HEK293T (cell line): ENCODE data around the gene EXTL2.
"Not testable (repeated sequence)": the region's sequence is repeated elsewhere in the genome, so short reads cannot be mapped to it uniquely, and the experiment has no call there.

Experiments used
- CTCF ChIA-PET: fragments of 350-600 bp; formaldehyde crosslinking; extraction: SDS; loops from one replicate; lab custom pipeline; 2021; ENCODE audit warnings: antibody characterized with exemption, inconsistent platforms; lab: Yijun Ruan, JAX
- POLR2A ChIA-PET: fragments of 350-600 bp; formaldehyde crosslinking; extraction: SDS; loops from one replicate; lab custom pipeline; 2020; ENCODE audit warnings: antibody characterized with exemption, inconsistent platforms; lab: Yijun Ruan, JAX
- DNase-seq: peaks from one replicate; pipeline ENCODE4 v3.0.0; 2012; ENCODE audit warnings: mixed read lengths; ENCODE audit errors: extremely low spot score
- ARNT ChIP-seq: fragments of 450-650 bp; IDR thresholded peaks from 2 replicates; pipeline ENCODE4 v1.6.1; 2017; ENCODE audit warnings: mild to moderate bottlenecking
- BHLHE40 ChIP-seq: fragments of 450-650 bp; IDR thresholded peaks from 2 replicates; pipeline ENCODE4 v1.6.1; 2016; ENCODE audit warnings: mild to moderate bottlenecking, moderate library complexity, borderline replicate concordance
- CTBP1 ChIP-seq: fragments of 450-650 bp; IDR thresholded peaks from 2 replicates; pipeline ENCODE4 v1.6.1; 2016; ENCODE audit warnings: borderline replicate concordance
- ELF4 ChIP-seq: fragments of 450-650 bp; IDR thresholded peaks from 2 replicates; pipeline ENCODE4 v1.6.1; 2017; ENCODE audit warnings: antibody characterized with exemption
- FOXA1 ChIP-seq: fragments of 450-650 bp; IDR thresholded peaks from 2 replicates; pipeline ENCODE4 v1.6.1; 2016; ENCODE audit warnings: mild to moderate bottlenecking
- FOXK2 ChIP-seq: fragments of 450-650 bp; IDR thresholded peaks from 2 replicates; pipeline ENCODE4 v1.6.1; 2016; ENCODE audit warnings: mild to moderate bottlenecking
- FOXM1 ChIP-seq: fragments of 450-650 bp; IDR thresholded peaks from 2 replicates; pipeline ENCODE4 v1.6.1; 2017; ENCODE audit warnings: mild to moderate bottlenecking, borderline replicate concordance
- HDGF ChIP-seq: fragments of 450-650 bp; IDR thresholded peaks from 2 replicates; pipeline ENCODE4 v1.6.1; 2017; ENCODE audit warnings: antibody characterized with exemption, borderline replicate concordance
- L3MBTL2 ChIP-seq: fragments of 450-650 bp; conservative IDR thresholded peaks from 2 replicates; pipeline ENCODE4 v1.6.1; 2016; ENCODE audit warnings: mild to moderate bottlenecking
- LEF1 ChIP-seq: fragments of 450-650 bp; IDR thresholded peaks from 2 replicates; pipeline ENCODE4 v1.6.1; 2017; ENCODE audit warnings: mild to moderate bottlenecking, borderline replicate concordance
- NFRKB ChIP-seq: fragments of 450-650 bp; IDR thresholded peaks from 2 replicates; pipeline ENCODE4 v1.6.1; 2016; ENCODE audit warnings: mild to moderate bottlenecking, moderate library complexity
- PKNOX1 ChIP-seq: fragments of 450-650 bp; IDR thresholded peaks from 2 replicates; pipeline ENCODE4 v1.6.1; 2016
- SP1 ChIP-seq: fragments of 450-650 bp; IDR thresholded peaks from 2 replicates; pipeline ENCODE4 v1.6.1; 2017
- SUZ12 ChIP-seq: fragments of 450-650 bp; IDR thresholded peaks from 2 replicates; pipeline ENCODE4 v1.6.1; 2016; ENCODE audit warnings: mild to moderate bottlenecking
- TARDBP ChIP-seq: fragments of 450-650 bp; IDR thresholded peaks from 2 replicates; pipeline ENCODE4 v1.6.1; 2016
- ZNF384 ChIP-seq: fragments of 450-650 bp; IDR thresholded peaks from 2 replicates; pipeline ENCODE4 v1.6.1; 2016

Gene EXTL2

DNA sequence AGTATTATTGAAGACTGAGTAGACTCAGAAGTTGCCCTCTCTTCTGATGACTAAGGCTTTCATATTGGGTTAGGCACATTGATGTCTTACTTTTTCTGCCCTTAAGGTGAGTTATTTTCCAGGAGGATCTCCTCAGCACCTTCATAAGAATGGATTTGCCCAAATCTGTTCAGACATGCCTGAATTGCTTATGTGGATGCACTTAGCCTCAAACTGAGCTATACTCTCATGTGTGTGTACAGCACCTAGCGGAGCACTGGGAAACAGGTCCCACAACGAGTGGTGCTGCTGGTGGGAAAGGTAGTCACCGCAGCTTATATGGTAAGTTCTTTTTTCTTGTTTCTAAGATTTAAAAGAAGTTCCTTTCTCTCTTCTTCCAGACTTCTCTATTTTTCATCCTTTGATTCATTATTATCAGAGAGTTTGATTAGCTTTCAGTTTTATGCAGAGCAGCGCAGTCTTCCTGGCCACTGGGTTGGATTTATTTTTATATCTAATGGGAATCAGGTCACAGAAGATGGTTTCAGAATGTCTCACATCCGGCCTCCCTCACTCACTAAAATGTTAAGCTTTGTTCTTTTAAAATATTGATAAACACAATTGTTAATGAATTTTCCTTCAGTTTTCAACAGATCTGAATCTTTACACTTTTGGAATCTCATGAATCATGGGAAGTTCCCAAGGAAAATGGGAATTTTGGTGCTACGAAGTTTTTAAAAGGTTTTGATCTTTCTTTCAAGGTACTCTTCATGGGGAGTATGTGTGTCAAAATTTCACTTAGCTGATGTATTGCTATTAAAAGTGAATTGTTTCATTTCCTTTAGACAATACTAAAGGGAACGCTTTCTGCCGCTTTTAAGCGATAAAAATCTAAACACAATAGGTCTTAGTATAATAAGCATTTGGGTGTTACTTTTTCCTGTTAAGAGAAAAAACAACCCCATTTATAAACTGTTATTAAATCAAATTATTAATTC is 58.5 kb downstream of the EXTL2 start:
- ChIA-PET CTCF (interaction anchor here (0.6 kb wide), 1 partner anchor 33 kb away, joined by 3 read pairs; no protein-coding TSS in a partner anchor), POLR2A (no interaction called here)
- TF ChIP-seq PKNOX1 (no peak), FOXM1 (no peak), SP1 (no peak), ARNT (no peak), NFRKB (no peak), ELF4 (no peak), FOXA1 (no peak), FOXK2 (no peak), BHLHE40 (no peak), LEF1 (no peak), CTBP1 (no peak), SUZ12 (no peak), ZNF384 (no peak), L3MBTL2 (no peak), HDGF (no peak), TARDBP (no peak)
- DNase-seq, result no peak

DNA sequence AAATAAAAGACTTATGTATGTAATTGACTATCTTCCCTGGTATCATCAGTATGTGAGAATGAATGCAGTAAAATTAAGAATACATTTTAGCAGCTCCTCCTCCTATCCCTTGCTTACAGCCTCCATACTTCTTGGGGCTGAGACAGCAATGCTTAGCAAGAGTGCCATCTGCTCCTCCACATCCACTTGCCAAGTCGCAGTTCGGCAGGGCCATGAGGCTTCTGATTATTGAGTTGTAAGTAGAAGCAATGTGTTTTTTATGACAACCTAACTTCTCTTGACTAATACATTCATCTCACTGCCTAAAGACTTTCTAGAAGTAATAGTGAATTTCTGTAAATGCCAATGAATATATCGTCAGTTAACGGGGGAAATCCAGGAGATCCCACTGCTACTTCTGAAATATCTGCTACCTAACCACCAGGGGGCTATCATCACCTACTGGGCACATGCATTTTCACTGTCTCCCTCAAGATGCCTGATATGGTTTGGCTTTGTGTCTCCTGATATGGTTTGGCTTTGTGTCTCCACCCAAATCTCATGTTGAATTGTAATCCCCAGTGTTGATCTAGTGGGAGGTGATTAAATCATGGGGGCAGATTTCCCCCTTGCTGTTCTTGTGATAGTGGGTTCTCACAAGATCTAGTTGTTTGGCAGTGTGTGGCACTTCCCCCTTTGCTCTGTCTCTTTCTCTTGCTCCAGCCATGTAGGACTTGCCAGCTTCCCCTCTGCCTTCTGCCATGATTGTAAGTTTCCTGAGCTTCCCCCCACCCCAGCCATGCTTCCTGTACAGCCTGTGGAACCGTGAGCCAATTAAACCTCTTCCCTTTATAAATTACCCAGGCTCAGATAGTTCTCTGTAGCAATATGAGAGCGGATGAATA is 59.6 kb downstream of the EXTL2 start:
- CTCF ChIA-PET, result no interaction called here
- peak; percentile 58 for DNase-seq
- TF ChIP-seq SP1, result no peak
- TF ChIP-seq L3MBTL2, result 0 out of 2 replicates have a peak, but pooled peaks have one; percentile 26
- POLR2A ChIA-PET, result no interaction called here

GRCh38 chr1:100832694-100833428 is 61.8 kb downstream of the EXTL2 start:
- TF ChIP-seq FOXK2 (no peak), BHLHE40 (no peak), HDGF (no peak), ZNF384 (no peak), PKNOX1 (no peak), SP1 (no peak), LEF1 (no peak), CTBP1 (no peak), NFRKB (no peak), TARDBP (no peak), ARNT (no peak), FOXA1 (no peak), ELF4 (no peak), SUZ12 (no peak), FOXM1 (no peak)
- POLR2A ChIA-PET, result no interaction called here
- DNase-seq, result no peak

GRCh38 chr1:100825666-100826065 is 69.0 kb downstream of the EXTL2 start:
- DNase-seq, POLR2A ChIA-PET, CTCF ChIA-PET: not testable (repeated sequence)

More at GRCh38 chr1:100832694-100833428, 61.8 kb downstream of the EXTL2 start:
- CTCF ChIA-PET, result no interaction called here
